A549 treated with Mapracorat at 1 μM for 4 hours (cell line): ENCODE results near the gene RTP5. TPM values are rescaled to one million over a fixed set of nuclear protein-coding genes. Genes with fewer than 3 reads are reported as not detected.

Experiments used
- total RNA-seq: library from RNA; stranded (reverse); fragments of 200-300 nt; extraction: Qiagen RNA extraction; gene quantifications from 5 replicates; pipeline ENCODE4 v1.2.3, GENCODE V29; 2022

The RTP5 gene
- not detected in 5 replicates for total RNA-seq

GRCh38 chr2:241869087-241869961 is at the start of gene RTP5:
RTP5 (plus strand) TSS chr2:241869729; CDS start chr2:241869757, 28 bp downstream.

GRCh38 chr2:241858206-241859016 is 11.1 kb upstream of the RTP5 start, which contains the start of gene PDCD1:
PDCD1 (minus strand) TSS chr2:241858894; CDS start chr2:241858838, 56 bp downstream.

Other genes starting within 250 kb of the RTP5 start
- 62.2 to 78.3 TPM (median 76.9 TPM) in 5 replicates for gene THAP4, start 232.6 kb upstream of the RTP5 start, total RNA-seq
- 42.2 to 69.2 TPM (median 53.1 TPM) in 5 replicates for gene ATG4B, start 232.0 kb upstream of the RTP5 start, total RNA-seq
- gene DTYMK, start 182.9 kb upstream of the RTP5 start, total RNA-seq, result 124 to 147 TPM (median 138 TPM) in 5 replicates
- gene ING5, start 167.7 kb upstream of the RTP5 start, total RNA-seq, result 19.9 to 24.7 TPM (median 23.5 TPM) in 5 replicates
- gene D2HGDH, start 135.1 kb upstream of the RTP5 start, total RNA-seq, result 6.5 to 10.6 TPM (median 8.6 TPM) in 5 replicates
- 0.15 to 0.42 TPM (median 0.25 TPM) in 5 replicates for gene GAL3ST2, start 92.9 kb upstream of the RTP5 start, total RNA-seq
- gene NEU4, start 60.5 kb upstream of the RTP5 start, total RNA-seq, result 0.10 to 0.42 TPM (median 0.21 TPM) in 5 replicates
- gene PDCD1, start 10.8 kb upstream of the RTP5 start, total RNA-seq, result not detected in 5 replicates